KMS-11 (cell line): ENCODE measurements around the gene ELMO1.

Experiments
- H2AFZ ChIP-seq: fragments of 200-600 bp; sonication (generic); 2 replicates; pipeline ENCODE4 v1.6.1; 2016; ENCODE audit warnings: antibody characterized with exemption, mixed run types, low read depth
- H3K27ac ChIP-seq: fragments of 200-600 bp; sonication (generic); 2 replicates; pipeline ENCODE4 v1.6.1; 2016; ENCODE audit warnings: mild to moderate bottlenecking, mixed run types
- H3K27me3 ChIP-seq: fragments of 200-600 bp; sonication (generic); 2 replicates; pipeline ENCODE4 v1.6.1; 2017; ENCODE audit warnings: mild to moderate bottlenecking, low read depth, mixed run types, moderate library complexity; ENCODE audit not compliant: insufficient read depth
- H3K36me3 ChIP-seq: fragments of 200-600 bp; sonication (generic); 2 replicates; pipeline ENCODE4 v1.6.1; 2017; ENCODE audit warnings: mild to moderate bottlenecking, mixed run types; ENCODE audit not compliant: insufficient read depth
- H3K4me1 ChIP-seq: fragments of 200-600 bp; sonication (generic); 2 replicates; pipeline ENCODE4 v1.6.1; 2016; ENCODE audit warnings: mild to moderate bottlenecking, low read depth, mixed run types; ENCODE audit not compliant: poor library complexity, severe bottlenecking
- H3K4me2 ChIP-seq: fragments of 200-600 bp; sonication (generic); 2 replicates; pipeline ENCODE4 v1.7.0; 2016; ENCODE audit warnings: mild to moderate bottlenecking, mixed run types
- H3K4me3 ChIP-seq: fragments of 200-600 bp; sonication (generic); IDR thresholded peaks from 2 replicates; pipeline ENCODE4 v1.6.1; 2017; ENCODE audit warnings: low read depth, low read length, mixed read lengths; ENCODE audit not compliant: insufficient read depth
- H3K79me2 ChIP-seq: fragments of 200-600 bp; sonication (generic); 2 replicates; pipeline ENCODE4 v1.6.1; 2016; ENCODE audit warnings: low read depth, mixed run types; ENCODE audit not compliant: insufficient read depth
- H3K9ac ChIP-seq: fragments of 200-600 bp; sonication (generic); 2 replicates; pipeline ENCODE4 v1.6.1; 2016; ENCODE audit warnings: mild to moderate bottlenecking, mixed run types
- H4K20me1 ChIP-seq: fragments of 200-600 bp; sonication (generic); 2 replicates; pipeline ENCODE4 v1.6.1; 2016; ENCODE audit warnings: mild to moderate bottlenecking, mixed run types; ENCODE audit not compliant: insufficient read depth
- CTCF ChIP-seq: fragments of 200-600 bp; sonication (generic); conservative IDR thresholded peaks from 2 replicates; pipeline ENCODE4 v1.6.1; 2017; ENCODE audit warnings: low read depth, mild to moderate bottlenecking, antibody characterized with exemption, low read length, moderate library complexity, mixed read lengths

Gene ELMO1

GRCh38 chr7:37105762-37106161 lies 342.9 kb downstream of the ELMO1 start:
- Histone ChIP-seq H3K79me2 (peaks cover 5% of the 10 kb centered on the region; the same call in 1 of the 2 replicates), H3K27ac (no peak overlapping the region), H3K4me2 (no peak overlapping the region), H3K4me3 (no peak overlapping the region), H3K9ac (no peak overlapping the region), H3K27me3 (no peaks in the 10 kb centered on the region), H3K4me1 (no peaks in the 10 kb centered on the region), H3K36me3 (no peaks in the 10 kb centered on the region), H2AFZ (no peak overlapping the region), H4K20me1 (no peaks in the 10 kb centered on the region)
- TF ChIP-seq CTCF = no peak

GRCh38 chr7:37104822-37105518 lies 343.7 kb downstream of the ELMO1 start:
- no peaks in the 10 kb centered on the region for H3K36me3 ChIP-seq
- no peaks in the 10 kb centered on the region for H3K4me1 ChIP-seq
- H3K79me2 ChIP-seq = peaks cover 5% of the 10 kb centered on the region; the same call in 1 of the 2 replicates
- TF ChIP-seq CTCF = no peak
- no peak overlapping the region for H3K9ac ChIP-seq
- H4K20me1 ChIP-seq = no peaks in the 10 kb centered on the region
- no peak overlapping the region for H2AFZ ChIP-seq
- H3K27ac ChIP-seq = no peak overlapping the region
- H3K4me3 ChIP-seq = no peak overlapping the region
- no peak overlapping the region for H3K4me2 ChIP-seq
- no peaks in the 10 kb centered on the region for H3K27me3 ChIP-seq

DNA sequence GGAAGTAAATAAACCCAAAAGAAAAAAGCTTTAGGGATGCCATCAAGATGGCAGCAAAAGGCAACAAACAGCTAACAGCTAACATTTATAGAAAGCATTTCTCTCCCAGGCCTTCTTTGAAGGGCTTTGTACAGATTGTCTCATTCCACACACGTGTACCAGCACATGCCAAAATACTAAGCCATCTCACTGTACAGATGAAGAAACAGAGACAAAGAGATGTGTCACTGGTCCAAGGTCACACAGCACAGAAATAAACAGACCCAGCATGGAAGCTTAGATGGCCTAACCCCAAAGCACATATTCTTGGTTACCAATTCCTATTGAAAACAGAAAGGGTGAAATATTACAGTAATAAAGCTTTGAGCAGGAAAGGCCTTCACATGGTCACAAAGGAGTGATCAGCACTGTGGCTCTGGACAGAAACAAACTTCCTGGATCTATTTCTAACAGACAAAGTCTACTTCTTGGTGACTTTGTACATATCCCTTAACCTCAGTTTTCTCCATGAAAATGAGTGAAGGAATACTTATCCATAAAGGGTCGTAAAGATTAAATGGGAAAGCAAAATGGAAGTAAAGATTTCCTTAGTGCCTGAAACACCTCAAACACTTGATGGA lies 346.0 kb downstream of the ELMO1 start:
- H3K27ac ChIP-seq = no peak overlapping the region
- H4K20me1 ChIP-seq = no peaks in the 10 kb centered on the region
- H3K27me3 ChIP-seq = no peaks in the 10 kb centered on the region
- H3K36me3 ChIP-seq = no peaks in the 10 kb centered on the region
- H3K4me2 ChIP-seq = no peak overlapping the region
- no peak overlapping the region for H2AFZ ChIP-seq
- no peak overlapping the region for H3K4me3 ChIP-seq
- no peak for TF ChIP-seq CTCF
- H3K4me1 ChIP-seq = no peaks in the 10 kb centered on the region
- peaks cover 5% of the 10 kb centered on the region; the same call in 1 of the 2 replicates for H3K79me2 ChIP-seq
- no peak overlapping the region for H3K9ac ChIP-seq

GRCh38 chr7:37100735-37101331 lies 347.8 kb downstream of the ELMO1 start:
- no peak overlapping the region for H3K9ac ChIP-seq
- H3K27ac ChIP-seq = no peak overlapping the region
- H3K4me1 ChIP-seq = no peaks in the 10 kb centered on the region
- no peak overlapping the region for H2AFZ ChIP-seq
- no peak overlapping the region for H3K4me2 ChIP-seq
- H3K27me3 ChIP-seq = no peaks in the 10 kb centered on the region
- H3K4me3 ChIP-seq = no peak overlapping the region
- H4K20me1 ChIP-seq = no peaks in the 10 kb centered on the region
- no peak for TF ChIP-seq CTCF
- H3K36me3 ChIP-seq = no peaks in the 10 kb centered on the region; the same call in 1 of the 2 replicates
- no peaks in the 10 kb centered on the region; the same call in 1 of the 2 replicates for H3K79me2 ChIP-seq
